Measurements from ENCODE around the gene NHSL1.

DNA sequence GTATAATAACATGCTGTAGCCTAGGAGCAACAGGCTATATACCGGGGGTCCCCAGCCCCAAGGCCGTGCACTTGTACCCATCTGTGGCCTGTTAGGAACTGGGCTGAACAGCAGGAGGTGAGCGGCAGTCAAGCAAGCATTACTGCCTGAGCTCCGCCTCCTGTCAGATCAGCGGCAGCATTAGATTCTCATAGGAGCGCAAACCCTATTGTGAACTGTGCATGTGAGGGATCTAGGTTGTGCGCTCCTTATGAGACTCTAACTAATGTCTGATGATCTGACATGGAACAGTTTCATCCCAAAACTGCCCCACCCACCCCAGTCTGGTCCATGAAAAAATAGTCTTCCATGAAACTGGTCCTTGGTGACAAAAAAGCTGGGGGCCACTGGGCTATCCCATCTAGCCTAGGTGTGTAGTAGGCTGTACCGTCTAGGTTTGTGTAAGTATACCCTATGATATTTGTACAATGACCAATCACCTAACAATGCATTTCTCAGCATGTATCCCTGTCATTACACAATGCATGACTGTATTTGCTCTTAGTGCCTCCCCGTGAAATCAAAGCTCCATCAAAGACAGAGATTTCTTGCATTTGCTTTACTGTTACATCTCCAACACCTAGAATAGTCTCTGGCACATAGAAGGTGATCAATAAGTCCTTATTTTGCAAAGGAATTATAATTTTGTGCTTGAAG, 30.8 kb downstream of the NHSL1 start:
- TF ChIP-seq, protein P1, sequence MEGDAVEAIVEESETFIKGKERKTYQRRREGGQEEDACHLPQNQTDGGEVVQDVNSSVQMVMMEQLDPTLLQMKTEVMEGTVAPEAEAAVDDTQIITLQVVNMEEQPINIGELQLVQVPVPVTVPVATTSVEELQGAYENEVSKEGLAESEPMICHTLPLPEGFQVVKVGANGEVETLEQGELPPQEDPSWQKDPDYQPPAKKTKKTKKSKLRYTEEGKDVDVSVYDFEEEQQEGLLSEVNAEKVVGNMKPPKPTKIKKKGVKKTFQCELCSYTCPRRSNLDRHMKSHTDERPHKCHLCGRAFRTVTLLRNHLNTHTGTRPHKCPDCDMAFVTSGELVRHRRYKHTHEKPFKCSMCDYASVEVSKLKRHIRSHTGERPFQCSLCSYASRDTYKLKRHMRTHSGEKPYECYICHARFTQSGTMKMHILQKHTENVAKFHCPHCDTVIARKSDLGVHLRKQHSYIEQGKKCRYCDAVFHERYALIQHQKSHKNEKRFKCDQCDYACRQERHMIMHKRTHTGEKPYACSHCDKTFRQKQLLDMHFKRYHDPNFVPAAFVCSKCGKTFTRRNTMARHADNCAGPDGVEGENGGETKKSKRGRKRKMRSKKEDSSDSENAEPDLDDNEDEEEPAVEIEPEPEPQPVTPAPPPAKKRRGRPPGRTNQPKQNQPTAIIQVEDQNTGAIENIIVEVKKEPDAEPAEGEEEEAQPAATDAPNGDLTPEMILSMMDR (IDR thresholded peaks at IDR 0.05) = no peak
- TF ChIP-seq POLR2A (IDR thresholded peaks at IDR 0.05) = no peak
